Ovary (tissue), 3 donors: ENCODE results near the gene NUP160.

Experiments
- CTCF ChIP-seq, 3 donors: fragments of 450-650 bp in 2 of 3; fragments of 200-600 bp in 1 of 3; IDR thresholded peaks; one replicate each; pipeline versions ENCODE4 v1.5.1 to v1.8.0; 2016 to 2022; ENCODE audit warnings: antibody characterized with exemption in 3 of 3, mild to moderate bottlenecking in 1 of 3
- POLR2A ChIP-seq: fragments of 450-650 bp; IDR thresholded peaks from one replicate; pipeline ENCODE4 v1.6.1; 2017; ENCODE audit warnings: antibody characterized with exemption, mild to moderate bottlenecking, moderate library complexity
- donor health status: DM: no; HTN: no; CAD: no.

DNA sequence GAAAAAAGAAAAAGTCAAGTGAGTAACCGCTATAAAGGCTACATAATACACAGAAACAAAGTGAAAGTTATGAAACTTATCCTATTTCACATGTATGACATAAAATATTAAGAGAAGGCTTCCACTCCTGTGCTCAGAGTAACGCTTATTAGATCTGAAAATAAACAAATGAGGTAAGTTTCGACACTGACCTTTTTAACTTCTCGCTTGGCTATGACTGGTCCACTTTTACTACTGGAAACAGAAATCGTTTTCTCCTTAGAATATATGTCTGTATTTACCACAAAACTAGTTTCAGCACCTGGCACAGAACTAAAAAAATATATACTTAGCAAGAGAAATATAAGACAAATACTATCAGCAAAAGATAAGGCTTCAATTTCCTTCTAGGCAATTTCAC lies 97.4 kb downstream of the NUP160 start:
- TF ChIP-seq CTCF (IDR thresholded peaks at IDR 0.05) (no peak), POLR2A (no peak)
